Mucosa of descending colon (tissue), 3 donors: ENCODE data around the gene DIRAS2. TPM values are rescaled to one million over a fixed set of nuclear protein-coding genes. Genes with fewer than 3 reads are reported as not detected.

ENCODE experiments used
- ATAC-seq: fragments of 200-7000 bp; cut with Tn5 transposase; one replicate; pipeline ENCODE4 v1.9.1; 2020; ENCODE audit warnings: mild to moderate bottlenecking, moderate library complexity
- DNase-seq, 3 donors: peaks; one replicate each; pipeline ENCODE4 v3.0.0-alpha.2; 2020
- H3K36me3 ChIP-seq: fragments of 200-600 bp; one replicate; pipeline ENCODE4 v1.8.0; 2021; ENCODE audit warnings: low read depth, mild to moderate bottlenecking
- H3K4me1 ChIP-seq: fragments of 200-600 bp; one replicate; pipeline ENCODE4 v1.8.0; 2021; ENCODE audit warnings: low read depth, mild to moderate bottlenecking
- H3K4me3 ChIP-seq: fragments of 200-600 bp; one replicate; pipeline ENCODE4 v1.8.0; 2021; ENCODE audit warnings: mild to moderate bottlenecking
- H3K9me3 ChIP-seq: fragments of 200-600 bp; one replicate; pipeline ENCODE4 v1.8.0; 2021; ENCODE audit warnings: mild to moderate bottlenecking
- intact Hi-C, 2 donors: fragments of 100-400 bp; cut with DNase I in 1 of 2; cut with micrococcal nuclease in 1 of 2; formaldehyde crosslinking; loops; one replicate each; pipeline versions ENCODE4 v1.11.0 to v1.11.1; 2022; cut with DNase I, micrococcal nuclease
- total RNA-seq, 3 donors: library from RNA; stranded (reverse); fragmentation: NEBNext Ultra II Directional in 2 of 3; extraction: Animal tissue kit (Norgen Biotek cat#: 25700) in 2 of 3; gene quantifications; one replicate each; pipeline versions ENCODE4 v1.2.1 to v1.2.4, GENCODE V29; 2021 to 2023
- TF ChIP-seq, protein P1 (sequence below): fragments of 200-600 bp; IDR thresholded peaks from one replicate; pipeline ENCODE4 v1.8.0; 2022; ENCODE audit warnings: antibody characterized with exemption, mild to moderate bottlenecking
- donor health status: DM: no; HTN: no; CAD: no; lungs with moderate emphysema.
- donor health status: DM: no; HTN: no; CAD: no.
- donor health status: DM: no; HTN: yes; CAD: no.

The DIRAS2 gene
- total RNA-seq, 3 donors from 2014 or later = 0.07 to 1.4 (median 0.12) TPM

DNA sequence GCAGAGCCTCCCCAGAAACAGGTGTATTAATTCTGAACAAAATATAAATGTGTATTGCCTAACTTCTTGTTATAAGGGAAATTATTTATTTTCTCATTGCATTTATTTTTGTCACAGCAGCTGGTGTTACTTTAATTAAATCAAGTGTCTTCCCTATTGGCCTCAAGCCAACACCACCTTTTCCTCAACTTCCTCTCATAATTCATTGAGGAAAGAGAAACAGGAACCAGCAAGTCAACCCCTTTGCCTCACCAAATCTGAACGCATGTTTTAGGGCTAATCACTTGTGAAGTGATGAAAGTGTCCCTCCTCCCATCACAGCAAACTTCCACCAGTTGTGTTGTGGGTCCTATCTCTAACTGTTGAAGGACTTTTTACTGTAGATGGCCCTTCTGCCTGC, 73.1 kb downstream of the DIRAS2 start:
- H3K36me3 ChIP-seq = no peaks in the 10 kb centered on the region
- H3K4me1 ChIP-seq = no peaks in the 10 kb centered on the region
- intact Hi-C loops = no loop called here
- TF ChIP-seq, protein P1, sequence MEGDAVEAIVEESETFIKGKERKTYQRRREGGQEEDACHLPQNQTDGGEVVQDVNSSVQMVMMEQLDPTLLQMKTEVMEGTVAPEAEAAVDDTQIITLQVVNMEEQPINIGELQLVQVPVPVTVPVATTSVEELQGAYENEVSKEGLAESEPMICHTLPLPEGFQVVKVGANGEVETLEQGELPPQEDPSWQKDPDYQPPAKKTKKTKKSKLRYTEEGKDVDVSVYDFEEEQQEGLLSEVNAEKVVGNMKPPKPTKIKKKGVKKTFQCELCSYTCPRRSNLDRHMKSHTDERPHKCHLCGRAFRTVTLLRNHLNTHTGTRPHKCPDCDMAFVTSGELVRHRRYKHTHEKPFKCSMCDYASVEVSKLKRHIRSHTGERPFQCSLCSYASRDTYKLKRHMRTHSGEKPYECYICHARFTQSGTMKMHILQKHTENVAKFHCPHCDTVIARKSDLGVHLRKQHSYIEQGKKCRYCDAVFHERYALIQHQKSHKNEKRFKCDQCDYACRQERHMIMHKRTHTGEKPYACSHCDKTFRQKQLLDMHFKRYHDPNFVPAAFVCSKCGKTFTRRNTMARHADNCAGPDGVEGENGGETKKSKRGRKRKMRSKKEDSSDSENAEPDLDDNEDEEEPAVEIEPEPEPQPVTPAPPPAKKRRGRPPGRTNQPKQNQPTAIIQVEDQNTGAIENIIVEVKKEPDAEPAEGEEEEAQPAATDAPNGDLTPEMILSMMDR = no peak
- no peak for ATAC-seq
- no peak overlapping the region for H3K4me3 ChIP-seq
- peak in 1 of 3 donors; percentile 4 for DNase-seq
- H3K9me3 ChIP-seq = no peaks in the 10 kb centered on the region

DNA sequence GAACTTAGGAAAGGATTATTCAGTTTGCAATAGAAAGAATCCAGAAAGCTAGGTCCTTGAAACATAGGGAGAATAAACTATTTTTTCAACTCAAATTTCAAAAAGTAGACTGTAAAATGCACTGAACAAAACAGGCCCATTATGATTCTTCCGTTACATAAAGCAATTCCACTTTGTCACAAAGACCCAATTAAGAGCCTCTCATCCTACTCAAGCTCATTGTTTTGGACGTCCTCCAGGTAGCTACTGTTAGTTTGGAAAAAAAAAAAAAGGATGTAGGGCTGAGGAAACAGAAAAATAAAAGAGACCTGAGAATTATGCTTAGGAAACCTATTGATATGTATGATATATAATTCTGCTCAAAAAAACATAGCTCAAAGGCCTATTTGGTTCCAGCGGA, 74.0 kb downstream of the DIRAS2 start:
- no peak for DNase-seq
- no peaks in the 10 kb centered on the region for H3K36me3 ChIP-seq
- TF ChIP-seq, protein P1 = no peak
- ATAC-seq = no peak
- intact Hi-C loops = no loop called here
- H3K9me3 ChIP-seq = no peaks in the 10 kb centered on the region
- H3K4me1 ChIP-seq = no peaks in the 10 kb centered on the region
- H3K4me3 ChIP-seq = no peak overlapping the region

DNA sequence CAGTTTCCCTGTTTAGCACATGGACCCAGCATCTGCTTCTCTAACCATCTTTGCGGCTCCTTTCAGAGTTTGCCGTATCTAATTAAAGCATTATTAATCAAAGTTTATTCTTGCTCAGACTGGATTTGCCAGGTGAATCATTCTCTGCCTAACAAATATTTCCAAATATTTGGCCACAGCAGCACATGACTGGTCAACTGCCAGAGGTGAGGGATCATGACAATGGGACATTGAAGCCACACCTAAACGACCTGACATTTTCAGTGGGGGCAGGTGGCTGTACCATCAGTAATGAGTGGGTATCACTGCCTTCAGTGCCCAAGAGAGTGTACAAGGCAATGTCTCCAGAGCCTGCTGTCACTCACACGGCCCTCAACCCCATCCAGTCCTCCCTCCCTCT, 80.4 kb downstream of the DIRAS2 start:
- Histone ChIP-seq H3K36me3 (no peaks in the 10 kb centered on the region), H3K4me1 (no peaks in the 10 kb centered on the region), H3K9me3 (no peaks in the 10 kb centered on the region), H3K4me3 (no peak overlapping the region)
- no peak for DNase-seq
- intact Hi-C loops = no loop called here
- no peak for ATAC-seq
- TF ChIP-seq, protein P1 = no peak

Other genes starting within 250 kb of the DIRAS2 start
- gene SYK, start 159.0 kb upstream of the DIRAS2 start, total RNA-seq = 10 to 100 TPM; 29.0 to 59.5 (median 43.4) TPM